Transverse colon (tissue), 3 donors: Measurements from ENCODE around the gene SOX5.

Source experiments
- CTCF ChIP-seq, 5 experiments: fragments of 200-600 bp in 3 of 5; fragments of 450-650 bp in 2 of 5; sonication (generic) in 3 of 5; IDR thresholded peaks; 1 replicate in 2 of 5; 2 replicates in 3 of 5; pipeline ENCODE4 v1.5.1; 2016 to 2017; ENCODE audit warnings: antibody characterized with exemption in 5 of 5, inconsistent platforms in 3 of 5, mild to moderate bottlenecking in 2 of 5, moderate library complexity in 1 of 5
- POLR2A ChIP-seq: fragments of 450-650 bp; IDR thresholded peaks from one replicate; pipeline ENCODE4 v1.6.1; 2016; ENCODE audit warnings: antibody characterized with exemption, mild to moderate bottlenecking, moderate library complexity

- TF ChIP-seq CTCF (IDR thresholded peaks at IDR 0.05) (no peak), POLR2A (no peak)
Observed at GRCh38 chr12:23540572-23540971, 408.9 kb downstream of the SOX5 start.
